Renal cortical epithelial cell (primary cell): ENCODE results near the gene SLC8A1. TPM values are rescaled to one million over a fixed set of nuclear protein-coding genes. Genes with fewer than 3 reads are reported as not detected.

Experiments used
- DNase-seq: peaks from one replicate; pipeline ENCODE4 v3.0.0-alpha.2; 2011; ENCODE audit warnings: low read depth
- total RNA-seq: library from RNA; depleted of rRNA; stranded (reverse); fragments of >200 nt; gene quantifications from 2 replicates; pipeline ENCODE4 v1.2.3, GENCODE V29; 2014

SLC8A1 gene
- total RNA-seq, 1 donor from 2014 or later = 11.7 TPM

- no peak for DNase-seq
Measured at GRCh38 chr2:40155728-40156127, 296.2 kb downstream of the SLC8A1 start.

- DNase-seq = no peak
Measured at GRCh38 chr2:40150266-40150665, 301.6 kb downstream of the SLC8A1 start.

- no peak for DNase-seq
Measured at GRCh38 chr2:40148334-40148733, 303.6 kb downstream of the SLC8A1 start.

- no peak for DNase-seq
Measured at GRCh38 chr2:40147360-40147759, 304.5 kb downstream of the SLC8A1 start.

GRCh38 chr2:40144022-40144421, 307.9 kb downstream of the SLC8A1 start:
- DNase-seq = no peak

- DNase-seq = no peak
Measured at GRCh38 chr2:40138314-40138713, 313.6 kb downstream of the SLC8A1 start.

- no peak for DNase-seq
Measured at GRCh38 chr2:40131081-40131704, 320.7 kb downstream of the SLC8A1 start.

- DNase-seq = no peak
Measured at GRCh38 chr2:40130251-40130994, 321.5 kb downstream of the SLC8A1 start.

- no peak for DNase-seq
Measured at GRCh38 chr2:40129725-40130124, 322.2 kb downstream of the SLC8A1 start.

GRCh38 chr2:40128796-40129195, 323.1 kb downstream of the SLC8A1 start:
- no peak for DNase-seq

GRCh38 chr2:40127890-40128557, 323.9 kb downstream of the SLC8A1 start:
- DNase-seq = no peak

- no peak for DNase-seq
Measured at GRCh38 chr2:40127146-40127545, 324.7 kb downstream of the SLC8A1 start.

- no peak for DNase-seq
Measured at GRCh38 chr2:40126006-40126405, 325.9 kb downstream of the SLC8A1 start.

- no peak for DNase-seq
Measured at GRCh38 chr2:40123746-40124145, 328.1 kb downstream of the SLC8A1 start.

- DNase-seq = no peak
Measured at GRCh38 chr2:40123326-40123725, 328.6 kb downstream of the SLC8A1 start.

- no peak for DNase-seq
Measured at GRCh38 chr2:40120957-40121356, 330.9 kb downstream of the SLC8A1 start.

GRCh38 chr2:40120026-40120425, 331.9 kb downstream of the SLC8A1 start:
- DNase-seq = no peak

- DNase-seq = no peak
Measured at GRCh38 chr2:40118622-40119021, 333.3 kb downstream of the SLC8A1 start.

- no peak for DNase-seq
Measured at GRCh38 chr2:40115894-40116293, 336.0 kb downstream of the SLC8A1 start.

GRCh38 chr2:40115348-40115747, 336.5 kb downstream of the SLC8A1 start:
- no peak for DNase-seq

GRCh38 chr2:40113997-40114396, 337.9 kb downstream of the SLC8A1 start:
- DNase-seq = no peak

- DNase-seq = peak; percentile 54
Measured at GRCh38 chr2:40113272-40113968, 338.5 kb downstream of the SLC8A1 start.
